ENCODE data around the gene NXN. TPM values are rescaled to one million over a fixed set of nuclear protein-coding genes. Genes with fewer than 3 reads are reported as not detected.
"Not testable (repeated sequence)": the region's sequence is repeated elsewhere in the genome, so short reads cannot be mapped to it uniquely, and the experiment has no call there.

NXN gene
- total RNA-seq, 2 donors from 2014 or later, result 2.6 to 16.3 TPM

DNA sequence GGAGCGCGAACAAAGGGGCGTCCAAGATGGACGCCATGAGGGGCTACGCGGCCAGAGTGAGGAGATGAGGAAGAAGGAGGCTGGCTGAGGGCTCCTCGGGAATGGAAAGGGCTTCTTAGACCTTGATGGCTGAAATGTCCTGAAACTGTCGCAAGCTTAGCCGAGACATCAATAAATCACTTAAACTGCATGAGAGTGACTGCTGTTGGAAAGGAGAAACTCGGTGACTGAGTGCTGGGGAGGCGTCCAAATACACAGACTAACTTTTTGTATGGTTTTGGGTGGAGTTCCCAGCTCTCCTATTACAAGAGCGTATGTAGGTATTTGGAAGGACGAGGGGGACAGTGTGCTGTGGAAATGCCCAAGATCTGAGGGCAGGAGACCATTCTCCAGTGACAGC is 226.2 kb downstream of the NXN start:
- no peak overlapping the region for H3K27ac ChIP-seq
- H3K4me3 ChIP-seq, result no peak overlapping the region
- H3K9me3 ChIP-seq, result no peaks in the 10 kb centered on the region
- H3K4me1 ChIP-seq, result no peaks in the 10 kb centered on the region
- no peak for DNase-seq
- no peaks in the 10 kb centered on the region for H3K36me3 ChIP-seq
- H3K9ac ChIP-seq (ENCODE audit: low read depth in 2 of 2, low read length in 2 of 2), result no peak overlapping the region
- TF ChIP-seq, protein P1, sequence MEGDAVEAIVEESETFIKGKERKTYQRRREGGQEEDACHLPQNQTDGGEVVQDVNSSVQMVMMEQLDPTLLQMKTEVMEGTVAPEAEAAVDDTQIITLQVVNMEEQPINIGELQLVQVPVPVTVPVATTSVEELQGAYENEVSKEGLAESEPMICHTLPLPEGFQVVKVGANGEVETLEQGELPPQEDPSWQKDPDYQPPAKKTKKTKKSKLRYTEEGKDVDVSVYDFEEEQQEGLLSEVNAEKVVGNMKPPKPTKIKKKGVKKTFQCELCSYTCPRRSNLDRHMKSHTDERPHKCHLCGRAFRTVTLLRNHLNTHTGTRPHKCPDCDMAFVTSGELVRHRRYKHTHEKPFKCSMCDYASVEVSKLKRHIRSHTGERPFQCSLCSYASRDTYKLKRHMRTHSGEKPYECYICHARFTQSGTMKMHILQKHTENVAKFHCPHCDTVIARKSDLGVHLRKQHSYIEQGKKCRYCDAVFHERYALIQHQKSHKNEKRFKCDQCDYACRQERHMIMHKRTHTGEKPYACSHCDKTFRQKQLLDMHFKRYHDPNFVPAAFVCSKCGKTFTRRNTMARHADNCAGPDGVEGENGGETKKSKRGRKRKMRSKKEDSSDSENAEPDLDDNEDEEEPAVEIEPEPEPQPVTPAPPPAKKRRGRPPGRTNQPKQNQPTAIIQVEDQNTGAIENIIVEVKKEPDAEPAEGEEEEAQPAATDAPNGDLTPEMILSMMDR (IDR thresholded peaks at IDR 0.05), result no peak
- H3K27me3 ChIP-seq, result no peaks in the 10 kb centered on the region
- intact Hi-C loops (cut with DNase I), result no loop called here

DNA sequence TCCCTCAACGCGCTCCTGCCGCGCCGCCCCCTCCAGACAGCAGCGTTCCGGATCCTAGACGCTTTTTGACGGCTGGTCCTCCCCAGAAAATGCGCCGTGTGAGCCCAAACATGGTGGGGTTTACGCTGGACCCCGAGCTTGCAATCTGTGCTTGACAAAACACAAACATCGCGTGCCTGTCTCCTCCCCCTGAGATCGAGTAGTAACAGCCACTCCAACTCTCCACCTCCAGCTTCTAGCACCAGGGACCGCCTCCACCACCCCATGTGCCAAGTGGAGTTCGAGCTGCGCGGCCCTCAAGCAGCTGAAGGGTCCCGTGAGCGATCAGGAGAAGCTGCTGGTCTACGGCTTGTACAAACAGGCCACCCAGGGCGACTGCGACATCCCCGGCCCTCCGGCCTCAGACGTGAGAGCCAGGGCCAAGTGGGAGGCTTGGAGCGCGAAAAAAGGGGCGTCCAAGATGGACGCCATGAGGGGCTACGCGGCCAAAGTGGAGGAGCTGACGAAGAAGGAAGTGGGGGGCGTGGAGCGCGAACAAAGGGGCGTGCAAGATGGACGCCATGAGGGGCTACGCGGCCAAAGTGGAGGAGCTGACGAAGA is 226.9 kb downstream of the NXN start:
- Histone ChIP-seq H3K4me3 (peak overlapping the region; percentile 99), H3K4me1 (no peaks in the 10 kb centered on the region), H3K27ac (peak overlapping the region; percentile 49), H3K27me3 (no peaks in the 10 kb centered on the region), H3K9me3 (no peaks in the 10 kb centered on the region), H3K36me3 (no peaks in the 10 kb centered on the region), H3K9ac (ENCODE audit: low read depth in 2 of 2, low read length in 2 of 2) (peak overlapping the region; percentile 63 to 72)
- intact Hi-C loops (cut with DNase I), result no loop called here
- peak; percentile 70 for DNase-seq
- TF ChIP-seq, protein P1 (IDR thresholded peaks at IDR 0.05), result no peak

DNA sequence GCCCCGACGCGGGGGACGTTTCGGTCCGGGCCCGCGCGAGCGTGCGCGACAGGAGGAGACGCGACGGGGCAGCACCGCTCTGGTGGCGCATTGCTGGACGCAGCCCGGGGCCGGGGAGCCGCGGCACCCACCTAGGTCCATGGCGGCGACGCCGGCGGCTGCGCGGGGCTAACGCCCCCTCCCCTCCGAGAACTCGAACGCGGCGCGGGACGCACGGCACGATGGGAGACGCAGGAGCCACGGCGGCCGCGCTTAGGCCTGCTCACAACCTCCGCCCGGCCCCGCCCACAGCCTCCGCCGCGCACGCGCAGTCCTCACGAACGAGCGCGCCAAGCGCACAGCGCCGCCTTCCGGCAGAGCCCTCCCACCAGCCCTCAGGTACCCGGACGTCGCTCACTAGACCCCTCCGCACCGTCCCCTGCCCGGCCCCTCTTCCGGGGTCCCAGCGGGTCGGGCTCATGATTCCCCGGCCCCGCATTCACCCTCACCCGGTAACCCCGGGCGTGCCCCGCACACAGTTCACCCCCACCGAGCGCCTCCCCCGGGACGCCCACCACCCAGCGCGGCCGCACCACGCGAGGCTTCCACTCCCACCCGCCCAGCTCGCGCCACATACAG is 227.5 kb downstream of the NXN start, which contains the start of gene GEMIN4:
TSS of gene GEMIN4 (minus strand) at position 263 of the 618 bp plus-strand sequence. CDS start at position 141, 122 bp downstream.
- Histone ChIP-seq H3K4me1 (no peaks in the 10 kb centered on the region), H3K27ac (peak within 1 kb of the TSS; percentile 49), H3K36me3 (peaks cover 2% of the 10 kb centered on the region), H3K9me3 (no peaks in the 10 kb centered on the region), H3K27me3 (no peaks in the 10 kb centered on the region), H3K9ac (ENCODE audit: low read depth in 2 of 2, low read length in 2 of 2) (peak within 1 kb of the TSS; percentile 63 to 72), H3K4me3 (peak within 1 kb of the TSS; percentile 99)
- peak; percentile 94 for DNase-seq
- intact Hi-C loops (cut with DNase I), result no loop called here
- TF ChIP-seq, protein P1 (IDR thresholded peaks at IDR 0.05), result peak; percentile 92

DNA sequence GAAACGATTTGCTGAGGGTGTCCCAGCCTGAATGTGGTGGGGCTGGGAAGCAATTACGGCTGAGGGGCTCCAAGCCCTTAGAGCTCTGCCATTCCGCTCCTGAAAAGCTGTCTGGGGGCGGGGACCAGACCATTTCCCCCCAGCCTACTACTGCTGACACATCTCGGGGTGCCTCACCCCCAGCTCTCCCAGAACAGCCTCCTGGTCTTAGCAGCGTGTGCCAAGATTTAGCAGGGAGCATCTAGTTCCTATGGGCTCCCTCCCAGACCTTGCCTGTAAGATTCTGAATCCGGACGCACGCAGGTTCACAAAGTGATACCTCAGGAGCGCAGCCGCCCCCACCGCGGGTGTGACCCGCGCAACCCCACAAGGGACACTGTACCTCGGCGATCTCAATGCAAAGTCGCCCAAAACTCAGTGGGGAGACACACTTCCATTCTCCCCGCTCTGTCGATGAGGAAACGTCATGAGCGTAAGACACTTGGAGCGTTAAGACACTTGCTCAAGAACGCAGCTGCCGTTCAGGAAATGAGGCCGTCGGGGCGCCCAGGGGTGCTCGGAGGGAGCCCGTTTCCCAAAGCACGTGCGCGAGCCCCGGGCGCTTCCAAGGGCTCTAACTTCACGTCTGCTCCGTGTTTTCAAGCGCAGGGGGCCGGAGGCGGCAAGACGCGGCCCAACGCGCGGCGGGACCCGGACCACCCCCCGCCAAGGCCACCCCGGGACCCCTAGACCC is 228.1 kb downstream of the NXN start:
- H3K36me3 ChIP-seq, result peaks cover 8% of the 10 kb centered on the region
- peak overlapping the region; percentile 63 to 72 for H3K9ac ChIP-seq (ENCODE audit: low read depth in 2 of 2, low read length in 2 of 2)
- H3K4me3 ChIP-seq, result peak overlapping the region; percentile 99
- no peaks in the 10 kb centered on the region for H3K4me1 ChIP-seq
- intact Hi-C loops (cut with DNase I), result no loop called here
- no peaks in the 10 kb centered on the region for H3K9me3 ChIP-seq
- H3K27ac ChIP-seq, result peak overlapping the region; percentile 49
- H3K27me3 ChIP-seq, result no peaks in the 10 kb centered on the region
- TF ChIP-seq, protein P1 (IDR thresholded peaks at IDR 0.05), result no peak
- DNase-seq, result peak; percentile 44

DNA sequence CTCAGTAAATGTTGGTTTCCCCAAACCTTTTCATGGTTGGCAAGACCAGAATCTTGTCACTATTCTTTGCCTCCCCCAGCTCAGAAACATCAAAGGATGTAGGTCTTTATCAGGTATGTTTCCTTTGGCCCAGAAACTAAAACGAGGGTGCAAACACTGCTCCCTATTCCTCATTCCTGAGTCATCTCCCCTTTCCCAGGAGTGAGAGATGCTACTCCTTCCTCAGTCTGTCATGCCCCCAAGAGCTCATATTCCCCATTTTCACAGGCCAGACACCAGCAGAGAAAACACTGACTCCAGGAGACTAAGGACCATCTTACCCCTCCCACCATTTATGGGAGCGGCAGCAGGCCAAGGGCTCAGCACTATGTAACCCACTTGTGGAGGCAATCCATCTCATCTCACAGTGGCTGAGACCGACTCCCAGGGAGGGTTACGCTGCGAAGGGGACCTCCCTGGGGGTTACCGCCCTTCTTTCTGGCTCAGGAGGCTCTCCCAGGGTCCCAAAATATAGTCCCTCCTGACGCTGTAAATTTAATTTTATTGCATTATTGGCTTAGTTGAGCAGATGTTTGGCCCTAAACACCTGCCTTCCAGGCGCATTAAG is 229.0 kb downstream of the NXN start:
- Histone ChIP-seq H3K27me3 (no peaks in the 10 kb centered on the region), H3K4me3 (peak overlapping the region; percentile 99)
- no peak for DNase-seq

DNA sequence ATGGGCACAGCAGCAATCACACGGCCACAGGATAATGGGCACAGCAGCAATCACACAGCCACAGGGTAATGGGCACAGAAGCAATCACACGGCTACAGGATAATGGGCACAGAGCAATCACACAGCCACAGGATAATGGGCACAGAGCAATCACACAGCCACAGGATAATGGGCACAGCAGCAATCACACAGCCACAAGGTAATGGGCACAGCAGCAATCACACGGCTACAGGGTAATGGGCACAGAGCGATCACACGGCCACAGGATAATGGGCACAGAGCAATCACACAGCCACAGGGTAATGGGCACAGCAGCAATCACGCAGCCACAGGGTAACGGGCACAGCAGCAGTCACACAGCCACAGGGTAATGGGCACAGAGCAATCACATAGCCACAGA is 230.2 kb downstream of the NXN start:
- H3K9me3 ChIP-seq; intact Hi-C loops (cut with DNase I); H3K36me3 ChIP-seq; H3K4me1 ChIP-seq; DNase-seq; H3K27ac ChIP-seq; H3K4me3 ChIP-seq; H3K27me3 ChIP-seq; H3K9ac ChIP-seq (ENCODE audit: low read depth in 2 of 2, low read length in 2 of 2): not testable (repeated sequence)

More for the DNA sequence above, 229.0 kb downstream of the NXN start:
- Histone ChIP-seq H3K9ac (ENCODE audit: low read depth in 2 of 2, low read length in 2 of 2) (peak overlapping the region; percentile 15 to 63), H3K27ac (no peak overlapping the region), H3K36me3 (peaks cover 8% of the 10 kb centered on the region), H3K4me1 (no peaks in the 10 kb centered on the region), H3K9me3 (no peaks in the 10 kb centered on the region)
- TF ChIP-seq, protein P1 (IDR thresholded peaks at IDR 0.05), result no peak
- intact Hi-C loops (cut with DNase I), result no loop called here
